Heart left ventricle (tissue), 13 donors: ENCODE results near the gene TRMT2A.

ENCODE experiments used
- CTCF ChIP-seq, 12 donors: fragments of 200-600 bp; sonication (generic) in 4 of 12; IDR thresholded peaks; one replicate each; pipeline versions ENCODE4 v1.5.0 to v1.8.0; 2018 to 2022; ENCODE audit warnings: antibody characterized with exemption in 12 of 12, mild to moderate bottlenecking in 5 of 12
- POLR2A ChIP-seq, 2 donors: fragments of 450-650 bp; IDR thresholded peaks; one replicate each; pipeline ENCODE4 v1.6.1; 2017; ENCODE audit warnings: antibody characterized with exemption in 2 of 2, mild to moderate bottlenecking in 2 of 2, moderate library complexity in 2 of 2
- donor health status: ischemic (EF 13 %, LVEDD 7.1; RV severe dilation, severe dysfunction).
- donor health status: DM: no; HTN: yes; CAD: no.
- donor health status: DM: no; HTN: no; CAD: no.
- donor health status: ischemic (EF 25% LVEDD 6.9; RV normal size, moderate dysfunction).
- donor health status: ischemic (EF 25% LVEDD 5.7; RV mildly dilated, moderate dysfunction).
- donor health status: ischemic (EF 35%, LVEDD 5.7; RV mildly dilated, moderate dysfunction).
- donor health status: nonischemic (EF 11% LVEDD 7.7; RV severe dilation, severe dysfunction).
- donor health status: DM: yes; HTN: yes; CAD: no.
- donor health status: PGD.
- donor health status: ischemic (EF 29% LVEDD 5.4; RV normal size, mild dysfunction).
- donor health status: nonischemic (EF 23%, LVEDD 6.1; RV moderate dilation, normal function).

GRCh38 chr22:20146777-20147176 is 29.8 kb upstream of the TRMT2A start:
- TF ChIP-seq CTCF (IDR thresholded peaks at IDR 0.05) (no peak), POLR2A (IDR thresholded peaks at IDR 0.05) (no peak)
